Suprapubic skin (tissue), 4 donors: ENCODE data around the gene SUCNR1. TPM values are rescaled to one million over a fixed set of nuclear protein-coding genes. Genes with fewer than 3 reads are reported as not detected.

ENCODE experiments used
- DNase-seq, 2 donors: peaks; one replicate each; pipeline ENCODE4 v3.0.0-alpha.2; 2019; ENCODE audit warnings: low spot score in 2 of 2
- H3K27ac ChIP-seq: fragments of 200-600 bp; sonication (generic); one replicate; pipeline ENCODE4 v1.5.1; 2019
- H3K27me3 ChIP-seq: fragments of 200-600 bp; sonication (generic); one replicate; pipeline ENCODE4 v1.5.1; 2019
- H3K36me3 ChIP-seq: fragments of 200-600 bp; sonication (generic); one replicate; pipeline ENCODE4 v1.5.1; 2019
- H3K4me1 ChIP-seq: fragments of 200-600 bp; sonication (generic); one replicate; pipeline ENCODE4 v1.5.1; 2019
- H3K4me3 ChIP-seq: fragments of 200-600 bp; sonication (generic); one replicate; pipeline ENCODE4 v1.5.1; 2019; ENCODE audit warnings: mild to moderate bottlenecking
- H3K9me3 ChIP-seq: fragments of 200-600 bp; sonication (generic); one replicate; pipeline ENCODE4 v1.5.1; 2019
- EP300 ChIP-seq: sonication (generic); formaldehyde crosslinking; IDR thresholded peaks from one replicate; pipeline ENCODE4 v1.6.1; 2017; ENCODE audit warnings: antibody characterized with exemption
- POLR2A ChIP-seq, 2 donors: fragments of 450-650 bp; IDR thresholded peaks; one replicate each; pipeline ENCODE4 v1.6.1; 2017; ENCODE audit warnings: antibody characterized with exemption in 2 of 2, mild to moderate bottlenecking in 2 of 2, moderate library complexity in 2 of 2
- POLR2AphosphoS5 ChIP-seq, 3 donors: sonication (generic); formaldehyde crosslinking; IDR thresholded peaks; one replicate each; pipeline ENCODE4 v1.6.1; 2017; ENCODE audit warnings: antibody characterized with exemption in 3 of 3
- WGBS: methylation state at CpG from one replicate; pipeline ENCODE4 v1.1.5; 2018; 5-methylcytosine and 5-hydroxymethylcytosine counted together
- total RNA-seq, 4 donors: library from RNA; depleted of rRNA; stranded (reverse); fragments of >200 nt; gene quantifications; one replicate each; pipeline ENCODE4 v1.1.0, GENCODE V29; 2016
- TF ChIP-seq, protein P1 (sequence below), 2 donors: fragments of 200-600 bp in 1 of 2; fragments of 450-650 bp in 1 of 2; sonication (generic) in 1 of 2; IDR thresholded peaks; one replicate each; pipeline ENCODE4 v1.5.1; 2016 to 2019; ENCODE audit warnings: antibody characterized with exemption in 2 of 2, mild to moderate bottlenecking in 1 of 2, moderate library complexity in 1 of 2

Gene SUCNR1
- total RNA-seq, 4 donors from 2014 or later = 0.79 to 2.2 (median 1.4) TPM

DNA sequence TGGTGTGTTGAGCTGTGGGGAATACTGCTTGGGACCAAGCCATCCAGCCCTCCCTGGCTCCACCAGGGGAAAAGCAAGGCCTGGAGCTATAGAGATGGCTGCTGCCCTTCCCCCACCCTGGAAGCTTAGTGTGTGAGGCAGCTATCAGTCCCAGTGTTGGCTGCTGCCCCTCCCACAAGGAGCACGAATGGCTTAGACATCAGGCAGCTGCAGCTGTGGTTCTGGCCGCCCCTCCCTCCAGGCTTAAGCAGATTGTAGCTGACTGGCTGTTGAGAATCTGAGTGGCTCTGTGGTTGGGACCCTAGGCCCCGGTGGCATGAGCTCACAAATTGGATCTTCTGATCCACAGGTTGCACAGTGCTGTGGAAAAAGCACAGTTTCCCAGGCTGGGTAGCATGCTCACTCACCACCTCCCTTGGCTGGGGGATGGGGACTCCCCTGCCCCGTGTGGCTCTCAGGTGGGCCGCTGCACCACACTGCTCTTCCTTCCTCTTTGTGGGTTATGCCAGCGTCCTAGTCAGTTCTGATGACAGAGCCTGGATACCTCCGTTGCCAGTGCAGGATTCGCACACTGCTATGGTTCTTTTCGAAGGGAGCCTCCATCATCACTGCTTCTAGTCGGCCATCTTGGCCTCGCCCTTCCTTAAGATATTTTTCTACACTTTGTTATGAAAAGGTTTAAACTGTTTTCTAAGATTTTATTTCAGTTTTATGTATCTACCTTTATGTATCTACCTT lies 21.2 kb upstream of the SUCNR1 start:
- no peak for DNase-seq
- Histone ChIP-seq H3K4me1 (no peaks in the 10 kb centered on the region), H3K9me3 (no peaks in the 10 kb centered on the region), H3K4me3 (no peak overlapping the region), H3K36me3 (no peaks in the 10 kb centered on the region), H3K27ac (no peak overlapping the region), H3K27me3 (no peaks in the 10 kb centered on the region)
- TF ChIP-seq, protein P1, sequence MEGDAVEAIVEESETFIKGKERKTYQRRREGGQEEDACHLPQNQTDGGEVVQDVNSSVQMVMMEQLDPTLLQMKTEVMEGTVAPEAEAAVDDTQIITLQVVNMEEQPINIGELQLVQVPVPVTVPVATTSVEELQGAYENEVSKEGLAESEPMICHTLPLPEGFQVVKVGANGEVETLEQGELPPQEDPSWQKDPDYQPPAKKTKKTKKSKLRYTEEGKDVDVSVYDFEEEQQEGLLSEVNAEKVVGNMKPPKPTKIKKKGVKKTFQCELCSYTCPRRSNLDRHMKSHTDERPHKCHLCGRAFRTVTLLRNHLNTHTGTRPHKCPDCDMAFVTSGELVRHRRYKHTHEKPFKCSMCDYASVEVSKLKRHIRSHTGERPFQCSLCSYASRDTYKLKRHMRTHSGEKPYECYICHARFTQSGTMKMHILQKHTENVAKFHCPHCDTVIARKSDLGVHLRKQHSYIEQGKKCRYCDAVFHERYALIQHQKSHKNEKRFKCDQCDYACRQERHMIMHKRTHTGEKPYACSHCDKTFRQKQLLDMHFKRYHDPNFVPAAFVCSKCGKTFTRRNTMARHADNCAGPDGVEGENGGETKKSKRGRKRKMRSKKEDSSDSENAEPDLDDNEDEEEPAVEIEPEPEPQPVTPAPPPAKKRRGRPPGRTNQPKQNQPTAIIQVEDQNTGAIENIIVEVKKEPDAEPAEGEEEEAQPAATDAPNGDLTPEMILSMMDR (IDR thresholded peaks at IDR 0.05) = no peak
- TF ChIP-seq POLR2AphosphoS5 (IDR thresholded peaks at IDR 0.05) (no peak), POLR2A (IDR thresholded peaks at IDR 0.05) (no peak), EP300 (no peak)
- WGBS = 98% methylated on average over 9 of the region's 11 CpGs

DNA sequence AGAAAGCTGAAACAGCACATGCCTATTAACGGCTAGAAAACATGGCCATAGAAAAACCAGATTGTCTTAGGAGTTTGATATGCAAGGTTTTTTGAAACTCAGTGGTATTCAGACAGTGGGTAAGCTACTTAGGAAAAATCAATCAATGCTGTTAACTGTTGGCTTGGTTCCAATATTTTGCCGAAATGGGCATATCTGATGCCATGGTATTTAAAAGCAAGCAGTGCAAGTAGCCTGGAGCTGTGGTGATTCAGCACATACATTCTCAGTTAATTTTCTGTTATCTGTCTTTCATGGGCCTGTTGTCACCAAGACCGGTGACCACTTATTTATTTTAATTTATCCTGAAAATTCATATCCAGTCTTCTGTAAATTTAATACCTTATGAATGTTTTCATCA lies 17.3 kb upstream of the SUCNR1 start:
- 73% methylated on average over 3 of the region's 3 CpGs for WGBS
- H3K4me1 ChIP-seq = no peaks in the 10 kb centered on the region
- H3K9me3 ChIP-seq = no peaks in the 10 kb centered on the region
- no peak overlapping the region for H3K4me3 ChIP-seq
- no peak for TF ChIP-seq POLR2AphosphoS5 (IDR thresholded peaks at IDR 0.05)
- no peak for TF ChIP-seq POLR2A (IDR thresholded peaks at IDR 0.05)
- TF ChIP-seq, protein P1 (IDR thresholded peaks at IDR 0.05) = no peak
- no peak for TF ChIP-seq EP300
- no peak overlapping the region for H3K27ac ChIP-seq
- no peak for DNase-seq
- H3K36me3 ChIP-seq = no peaks in the 10 kb centered on the region
- no peaks in the 10 kb centered on the region for H3K27me3 ChIP-seq

DNA sequence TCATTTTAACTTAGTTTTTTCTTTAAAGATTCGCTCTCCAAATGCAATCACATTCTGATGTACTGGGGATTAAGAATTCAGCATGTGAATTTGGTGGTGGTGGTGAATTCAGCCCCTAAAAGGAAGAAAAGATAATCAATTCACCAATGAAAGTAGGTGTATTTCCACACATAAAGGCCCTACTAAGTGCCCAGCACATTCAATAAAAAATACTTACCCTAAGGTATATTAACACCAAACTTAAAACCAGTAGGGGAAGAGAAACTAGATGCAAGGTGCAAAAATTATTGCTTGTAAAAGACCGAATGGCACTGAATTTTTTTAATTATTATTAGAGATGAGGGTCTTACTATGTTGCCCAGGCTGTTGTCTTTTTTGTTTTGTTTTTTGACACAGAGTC lies 16.8 kb upstream of the SUCNR1 start:
- H3K9me3 ChIP-seq = no peaks in the 10 kb centered on the region
- no peaks in the 10 kb centered on the region for H3K36me3 ChIP-seq
- H3K27me3 ChIP-seq = no peaks in the 10 kb centered on the region
- WGBS = 96% methylated on average over 2 of the region's 2 CpGs
- DNase-seq = no peak
- H3K4me1 ChIP-seq = no peaks in the 10 kb centered on the region
- no peak overlapping the region for H3K27ac ChIP-seq
- TF ChIP-seq, protein P1 (IDR thresholded peaks at IDR 0.05) = no peak
- TF ChIP-seq POLR2A (IDR thresholded peaks at IDR 0.05) = no peak
- TF ChIP-seq POLR2AphosphoS5 (IDR thresholded peaks at IDR 0.05) = no peak
- TF ChIP-seq EP300 = no peak
- H3K4me3 ChIP-seq = no peak overlapping the region

DNA sequence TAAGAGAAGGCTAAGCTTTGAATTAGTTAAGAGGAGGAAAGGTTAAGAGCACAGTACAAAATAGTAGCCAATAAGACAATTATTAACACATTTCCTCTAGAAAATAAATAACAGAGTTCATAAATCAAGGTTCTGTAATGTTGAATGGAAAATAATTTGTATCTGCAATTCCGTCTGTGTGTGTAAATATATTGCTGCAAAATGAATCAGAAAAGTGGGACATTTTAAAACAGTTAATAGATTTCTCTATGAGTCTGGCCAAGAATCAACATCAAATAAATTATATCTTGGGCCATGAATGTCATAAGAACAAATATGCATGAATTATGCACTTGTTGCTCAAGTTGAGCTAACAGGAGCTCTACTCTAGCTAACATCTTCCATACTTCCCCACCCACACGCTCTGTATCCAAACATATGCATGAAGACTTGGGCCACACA lies 14.2 kb upstream of the SUCNR1 start:
- Histone ChIP-seq H3K27ac (no peak overlapping the region), H3K36me3 (no peaks in the 10 kb centered on the region), H3K27me3 (no peaks in the 10 kb centered on the region), H3K4me1 (no peaks in the 10 kb centered on the region), H3K4me3 (no peak overlapping the region), H3K9me3 (no peaks in the 10 kb centered on the region)
- no peak for DNase-seq
- no peak for TF ChIP-seq POLR2AphosphoS5 (IDR thresholded peaks at IDR 0.05)
- no peak for TF ChIP-seq POLR2A (IDR thresholded peaks at IDR 0.05)
- TF ChIP-seq EP300 = no peak
- TF ChIP-seq, protein P1 (IDR thresholded peaks at IDR 0.05) = no peak
- 62% methylated on average over 2 of the region's 2 CpGs for WGBS

DNA sequence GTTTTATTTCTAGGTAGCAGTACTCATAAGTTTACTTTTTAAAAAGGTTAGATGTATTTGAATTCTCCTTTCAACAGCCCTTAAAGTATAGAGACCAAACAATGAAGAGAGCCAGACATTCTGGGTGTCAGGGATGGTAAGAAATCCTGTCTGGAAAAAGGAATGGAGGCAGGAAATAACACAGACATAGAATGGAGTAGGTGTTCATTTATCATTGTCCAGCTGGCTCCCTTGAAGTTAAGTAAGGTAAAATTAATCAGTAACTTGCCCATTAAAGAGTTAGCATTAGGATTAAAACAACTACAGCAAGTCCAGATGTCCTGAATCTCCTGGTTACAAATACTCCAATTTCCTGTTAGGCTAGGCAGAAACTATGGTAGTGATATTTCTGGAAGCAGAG lies 13.5 kb upstream of the SUCNR1 start:
- Histone ChIP-seq H3K27ac (no peak overlapping the region), H3K27me3 (no peaks in the 10 kb centered on the region), H3K4me1 (no peaks in the 10 kb centered on the region), H3K4me3 (no peak overlapping the region), H3K36me3 (no peaks in the 10 kb centered on the region), H3K9me3 (no peaks in the 10 kb centered on the region)
- DNase-seq = no peak
- TF ChIP-seq EP300 = no peak

DNA sequence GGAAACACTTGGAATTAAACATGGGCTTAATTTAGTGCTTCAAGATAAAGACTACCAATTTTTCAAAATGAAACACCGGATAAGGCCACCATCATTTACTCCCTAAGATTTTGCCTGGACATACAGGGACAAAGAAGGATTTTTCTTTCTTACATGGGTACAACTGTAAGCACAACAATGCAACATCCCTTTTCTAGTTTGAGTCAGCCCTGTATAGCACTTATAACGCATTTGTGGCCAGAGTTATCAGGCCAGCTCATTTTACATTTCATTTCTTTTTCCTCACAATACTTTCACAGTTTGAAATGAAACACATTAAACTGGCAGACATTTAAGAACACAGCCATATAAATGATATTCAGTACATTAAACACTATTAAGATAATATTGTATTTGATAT lies 9.8 kb upstream of the SUCNR1 start:
- 88% methylated on average over 2 of the region's 2 CpGs for WGBS
- H3K27me3 ChIP-seq = no peaks in the 10 kb centered on the region
- no peaks in the 10 kb centered on the region for H3K4me1 ChIP-seq
- H3K36me3 ChIP-seq = no peaks in the 10 kb centered on the region
- H3K9me3 ChIP-seq = no peaks in the 10 kb centered on the region
- no peak overlapping the region for H3K27ac ChIP-seq
- TF ChIP-seq EP300 (no peak), POLR2A (IDR thresholded peaks at IDR 0.05) (no peak), POLR2AphosphoS5 (IDR thresholded peaks at IDR 0.05) (no peak)
- TF ChIP-seq, protein P1 (IDR thresholded peaks at IDR 0.05) = no peak
- H3K4me3 ChIP-seq = no peak overlapping the region
- no peak for DNase-seq
